ENCODE results near the gene EGFL6.

EGFL6 gene

GRCh38 chrX:13597874-13598273 lies 28.5 kb downstream of the EGFL6 start:
- Histone ChIP-seq H3K4me1 (ENCODE audit: control insufficient read depth, low read length) (no peaks in the 10 kb centered on the region), H3F3A (ENCODE audit: control insufficient read depth, insufficient read depth) (no peaks in the 10 kb centered on the region), H4K20me1 (ENCODE audit: control insufficient read depth, insufficient read depth, low read depth, low read length) (no peaks in the 10 kb centered on the region), H3K27me3 (ENCODE audit: control insufficient read depth, low read length) (no peaks in the 10 kb centered on the region), H3K9me2 (replicated peaks; ENCODE audit: control insufficient read depth, low read length) (no peaks in the 10 kb centered on the region), H3K27ac (ENCODE audit: low read depth, low read length) (no peak overlapping the region), H3K9me3 (ENCODE audit: control insufficient read depth, insufficient read depth, low read length) (no peaks in the 10 kb centered on the region), H3K4me2 (ENCODE audit: low read length) (no peak overlapping the region), H3K79me2 (ENCODE audit: control insufficient read depth, low read length) (no peaks in the 10 kb centered on the region), H3K4me3 (ENCODE audit: low read length) (no peak overlapping the region), H3K36me3 (ENCODE audit: control insufficient read depth, low read length) (no peaks in the 10 kb centered on the region)
- no peak for TF ChIP-seq EZH2phosphoT487 (IDR thresholded peaks at IDR 0.05; ENCODE audit: borderline replicate concordance, low read length)
- TF ChIP-seq CTCF (IDR thresholded peaks at IDR 0.05; ENCODE audit: low read depth, low read length, poor library complexity, severe bottlenecking) = no peak

GRCh38 chrX:13598877-13599276 lies 29.5 kb downstream of the EGFL6 start:
- H3K36me3 ChIP-seq (ENCODE audit: control insufficient read depth, low read length) = no peaks in the 10 kb centered on the region
- H3K27me3 ChIP-seq (ENCODE audit: control insufficient read depth, low read length) = no peaks in the 10 kb centered on the region
- H3K9me2 ChIP-seq (replicated peaks; ENCODE audit: control insufficient read depth, low read length) = no peaks in the 10 kb centered on the region
- H3K4me2 ChIP-seq (ENCODE audit: low read length) = no peak overlapping the region
- no peaks in the 10 kb centered on the region for H4K20me1 ChIP-seq (ENCODE audit: control insufficient read depth, insufficient read depth, low read depth, low read length)
- no peaks in the 10 kb centered on the region for H3K4me1 ChIP-seq (ENCODE audit: control insufficient read depth, low read length)
- no peaks in the 10 kb centered on the region for H3K9me3 ChIP-seq (ENCODE audit: control insufficient read depth, insufficient read depth, low read length)
- no peaks in the 10 kb centered on the region for H3K79me2 ChIP-seq (ENCODE audit: control insufficient read depth, low read length)
- H3K27ac ChIP-seq (ENCODE audit: low read depth, low read length) = no peak overlapping the region
- no peak for TF ChIP-seq CTCF (IDR thresholded peaks at IDR 0.05; ENCODE audit: low read depth, low read length, poor library complexity, severe bottlenecking)
- TF ChIP-seq EZH2phosphoT487 (IDR thresholded peaks at IDR 0.05; ENCODE audit: borderline replicate concordance, low read length) = no peak
- no peaks in the 10 kb centered on the region for H3F3A ChIP-seq (ENCODE audit: control insufficient read depth, insufficient read depth)
- no peak overlapping the region for H3K4me3 ChIP-seq (ENCODE audit: low read length)

GRCh38 chrX:13599491-13599890 lies 30.1 kb downstream of the EGFL6 start:
- H4K20me1 ChIP-seq (ENCODE audit: control insufficient read depth, insufficient read depth, low read depth, low read length) = no peaks in the 10 kb centered on the region
- no peaks in the 10 kb centered on the region for H3K9me2 ChIP-seq (replicated peaks; ENCODE audit: control insufficient read depth, low read length)
- no peaks in the 10 kb centered on the region for H3K79me2 ChIP-seq (ENCODE audit: control insufficient read depth, low read length)
- no peak overlapping the region for H3K27ac ChIP-seq (ENCODE audit: low read depth, low read length)
- H3K4me1 ChIP-seq (ENCODE audit: control insufficient read depth, low read length) = no peaks in the 10 kb centered on the region
- TF ChIP-seq EZH2phosphoT487 (IDR thresholded peaks at IDR 0.05; ENCODE audit: borderline replicate concordance, low read length) (no peak), CTCF (IDR thresholded peaks at IDR 0.05; ENCODE audit: low read depth, low read length, poor library complexity, severe bottlenecking) (no peak)
- H3K4me3 ChIP-seq (ENCODE audit: low read length) = no peak overlapping the region
- no peaks in the 10 kb centered on the region for H3F3A ChIP-seq (ENCODE audit: control insufficient read depth, insufficient read depth)
- H3K27me3 ChIP-seq (ENCODE audit: control insufficient read depth, low read length) = no peaks in the 10 kb centered on the region
- H3K4me2 ChIP-seq (ENCODE audit: low read length) = no peak overlapping the region
- H3K36me3 ChIP-seq (ENCODE audit: control insufficient read depth, low read length) = no peaks in the 10 kb centered on the region
- H3K9me3 ChIP-seq (ENCODE audit: control insufficient read depth, insufficient read depth, low read length) = no peaks in the 10 kb centered on the region

- TF ChIP-seq EZH2phosphoT487 (IDR thresholded peaks at IDR 0.05; ENCODE audit: borderline replicate concordance, low read length) (no peak), CTCF (IDR thresholded peaks at IDR 0.05; ENCODE audit: low read depth, low read length, poor library complexity, severe bottlenecking) (no peak)
Measured at GRCh38 chrX:13605611-13606010, 36.2 kb downstream of the EGFL6 start.

More at GRCh38 chrX:13605611-13606010, 36.2 kb downstream of the EGFL6 start:
- Histone ChIP-seq H3F3A (ENCODE audit: control insufficient read depth, insufficient read depth) (no peaks in the 10 kb centered on the region), H3K79me2 (ENCODE audit: control insufficient read depth, low read length) (no peaks in the 10 kb centered on the region), H4K20me1 (ENCODE audit: control insufficient read depth, insufficient read depth, low read depth, low read length) (no peaks in the 10 kb centered on the region), H3K27me3 (ENCODE audit: control insufficient read depth, low read length) (no peaks in the 10 kb centered on the region), H3K4me2 (ENCODE audit: low read length) (no peak overlapping the region), H3K27ac (ENCODE audit: low read depth, low read length) (no peak overlapping the region), H3K4me3 (ENCODE audit: low read length) (no peak overlapping the region), H3K36me3 (ENCODE audit: control insufficient read depth, low read length) (no peaks in the 10 kb centered on the region), H3K9me2 (replicated peaks; ENCODE audit: control insufficient read depth, low read length) (no peaks in the 10 kb centered on the region), H3K9me3 (ENCODE audit: control insufficient read depth, insufficient read depth, low read length) (no peaks in the 10 kb centered on the region), H3K4me1 (ENCODE audit: control insufficient read depth, low read length) (no peaks in the 10 kb centered on the region)

Data from DOHH2 (cell line).